HL-60 (cell line): ENCODE results near the gene MYRIP.

Source experiments
- DNase-seq, 2 experiments: peaks; one replicate each; pipeline ENCODE4 v3.0.0-alpha.2; 2010 to 2020; ENCODE audit warnings: low read depth in 1 of 2, low spot score in 1 of 2
- H3K27ac ChIP-seq: fragments of 250-450 bp; sonication (Bioruptor Pico); replicated peaks from 2 replicates; pipeline ENCODE4 v1.5.1; 2020; ENCODE audit warnings: mild to moderate bottlenecking, moderate library complexity
- H3K27me3 ChIP-seq: fragments of 250-450 bp; sonication (Bioruptor Pico); 2 replicates; pipeline ENCODE4 v1.5.1; 2021; ENCODE audit warnings: mild to moderate bottlenecking, moderate library complexity; ENCODE audit not compliant: insufficient read depth, poor library complexity, severe bottlenecking
- H3K4me3 ChIP-seq: replicated peaks from 2 replicates; pipeline ENCODE4 v1.5.1; 2011; ENCODE audit warnings: mild to moderate bottlenecking, control low read depth, low read length; ENCODE audit not compliant: insufficient read depth
- CTCF ChIP-seq: IDR thresholded peaks from one replicate; pipeline ENCODE4 v1.5.1; 2011; ENCODE audit warnings: low read length, control low read depth, inconsistent platforms; ENCODE audit not compliant: insufficient read depth
- GABPA ChIP-seq: IDR thresholded peaks from 2 replicates; pipeline ENCODE4 v1.6.1; 2012; ENCODE audit warnings: low read depth
- POLR2AphosphoS5 ChIP-seq: IDR thresholded peaks from 2 replicates; pipeline ENCODE4 v1.6.1; 2012; ENCODE audit warnings: low read depth
- REST ChIP-seq: IDR thresholded peaks from 2 replicates; pipeline ENCODE4 v1.6.1; 2012; ENCODE audit warnings: low read depth; ENCODE audit not compliant: insufficient replicate concordance
- SPI1 ChIP-seq: IDR thresholded peaks from 2 replicates; pipeline ENCODE4 v1.6.1; 2012; ENCODE audit warnings: low read depth, mild to moderate bottlenecking, borderline replicate concordance

The MYRIP gene

GRCh38 chr3:40008796-40009195 is 199.4 kb downstream of the MYRIP start:
- no peaks in the 10 kb centered on the region for H3K27me3 ChIP-seq
- no peak overlapping the region for H3K4me3 ChIP-seq
- no peak for DNase-seq
- H3K27ac ChIP-seq = no peak overlapping the region
- no peak for TF ChIP-seq CTCF
- no peak for TF ChIP-seq REST
- no peak for TF ChIP-seq POLR2AphosphoS5
- no peak for TF ChIP-seq GABPA
- no peak for TF ChIP-seq SPI1

GRCh38 chr3:40009991-40010390 is 200.6 kb downstream of the MYRIP start:
- no peaks in the 10 kb centered on the region for H3K27me3 ChIP-seq
- DNase-seq = no peak
- H3K27ac ChIP-seq = no peak overlapping the region
- no peak overlapping the region for H3K4me3 ChIP-seq
- TF ChIP-seq CTCF = no peak
- no peak for TF ChIP-seq REST
- no peak for TF ChIP-seq POLR2AphosphoS5

- Histone ChIP-seq H3K27ac (no peak overlapping the region), H3K27me3 (no peaks in the 10 kb centered on the region), H3K4me3 (no peak overlapping the region)
- no peak for TF ChIP-seq SPI1
- TF ChIP-seq CTCF = no peak
- TF ChIP-seq POLR2AphosphoS5 = no peak
- no peak for TF ChIP-seq GABPA
- no peak for TF ChIP-seq REST
- DNase-seq = no peak
Measured at GRCh38 chr3:40012381-40012780, 203.0 kb downstream of the MYRIP start.
